ENCODE measurements around the gene PHLPP1. TPM values are rescaled to one million over a fixed set of nuclear protein-coding genes. Genes with fewer than 3 reads are reported as not detected.

PHLPP1 gene
- total and polyA plus RNA-seq, 2 experiments from 2014 or later: 15.7 to 73.6 TPM

DNA sequence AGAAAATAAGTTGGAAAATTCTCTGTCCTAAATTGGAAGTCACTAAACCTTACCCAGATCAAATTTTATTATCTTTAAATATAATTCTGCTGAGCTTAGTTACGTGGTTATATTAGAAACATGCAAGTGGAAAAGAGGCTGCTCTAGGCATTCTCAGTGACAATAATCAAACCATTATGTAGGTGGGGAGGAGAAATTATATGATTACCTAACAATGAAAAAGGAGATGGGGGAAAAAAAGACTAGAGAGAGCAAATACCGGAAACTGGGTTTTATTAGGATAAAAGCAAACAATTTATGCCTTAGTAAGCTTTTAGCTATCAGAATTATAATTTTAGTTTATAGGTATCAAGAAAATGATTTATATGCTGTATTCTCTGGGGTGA is 53.2 kb downstream of the PHLPP1 start (continued):
- TF ChIP-seq, protein P1, sequence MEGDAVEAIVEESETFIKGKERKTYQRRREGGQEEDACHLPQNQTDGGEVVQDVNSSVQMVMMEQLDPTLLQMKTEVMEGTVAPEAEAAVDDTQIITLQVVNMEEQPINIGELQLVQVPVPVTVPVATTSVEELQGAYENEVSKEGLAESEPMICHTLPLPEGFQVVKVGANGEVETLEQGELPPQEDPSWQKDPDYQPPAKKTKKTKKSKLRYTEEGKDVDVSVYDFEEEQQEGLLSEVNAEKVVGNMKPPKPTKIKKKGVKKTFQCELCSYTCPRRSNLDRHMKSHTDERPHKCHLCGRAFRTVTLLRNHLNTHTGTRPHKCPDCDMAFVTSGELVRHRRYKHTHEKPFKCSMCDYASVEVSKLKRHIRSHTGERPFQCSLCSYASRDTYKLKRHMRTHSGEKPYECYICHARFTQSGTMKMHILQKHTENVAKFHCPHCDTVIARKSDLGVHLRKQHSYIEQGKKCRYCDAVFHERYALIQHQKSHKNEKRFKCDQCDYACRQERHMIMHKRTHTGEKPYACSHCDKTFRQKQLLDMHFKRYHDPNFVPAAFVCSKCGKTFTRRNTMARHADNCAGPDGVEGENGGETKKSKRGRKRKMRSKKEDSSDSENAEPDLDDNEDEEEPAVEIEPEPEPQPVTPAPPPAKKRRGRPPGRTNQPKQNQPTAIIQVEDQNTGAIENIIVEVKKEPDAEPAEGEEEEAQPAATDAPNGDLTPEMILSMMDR (conservative IDR thresholded peaks at IDR 0.05; ENCODE audit: low read depth in 2 of 2): no peak
- no peak for TF ChIP-seq JUNB (IDR thresholded peaks at IDR 0.05; ENCODE audit: unreplicated experiment)
- no peak for TF ChIP-seq ZNF114 (CRISPR knock-in tag; IDR thresholded peaks at IDR 0.05)
- TF ChIP-seq EZH2 (IDR thresholded peaks at IDR 0.05; ENCODE audit: low read depth, unreplicated experiment): no peak
- TF ChIP-seq, protein P2, sequence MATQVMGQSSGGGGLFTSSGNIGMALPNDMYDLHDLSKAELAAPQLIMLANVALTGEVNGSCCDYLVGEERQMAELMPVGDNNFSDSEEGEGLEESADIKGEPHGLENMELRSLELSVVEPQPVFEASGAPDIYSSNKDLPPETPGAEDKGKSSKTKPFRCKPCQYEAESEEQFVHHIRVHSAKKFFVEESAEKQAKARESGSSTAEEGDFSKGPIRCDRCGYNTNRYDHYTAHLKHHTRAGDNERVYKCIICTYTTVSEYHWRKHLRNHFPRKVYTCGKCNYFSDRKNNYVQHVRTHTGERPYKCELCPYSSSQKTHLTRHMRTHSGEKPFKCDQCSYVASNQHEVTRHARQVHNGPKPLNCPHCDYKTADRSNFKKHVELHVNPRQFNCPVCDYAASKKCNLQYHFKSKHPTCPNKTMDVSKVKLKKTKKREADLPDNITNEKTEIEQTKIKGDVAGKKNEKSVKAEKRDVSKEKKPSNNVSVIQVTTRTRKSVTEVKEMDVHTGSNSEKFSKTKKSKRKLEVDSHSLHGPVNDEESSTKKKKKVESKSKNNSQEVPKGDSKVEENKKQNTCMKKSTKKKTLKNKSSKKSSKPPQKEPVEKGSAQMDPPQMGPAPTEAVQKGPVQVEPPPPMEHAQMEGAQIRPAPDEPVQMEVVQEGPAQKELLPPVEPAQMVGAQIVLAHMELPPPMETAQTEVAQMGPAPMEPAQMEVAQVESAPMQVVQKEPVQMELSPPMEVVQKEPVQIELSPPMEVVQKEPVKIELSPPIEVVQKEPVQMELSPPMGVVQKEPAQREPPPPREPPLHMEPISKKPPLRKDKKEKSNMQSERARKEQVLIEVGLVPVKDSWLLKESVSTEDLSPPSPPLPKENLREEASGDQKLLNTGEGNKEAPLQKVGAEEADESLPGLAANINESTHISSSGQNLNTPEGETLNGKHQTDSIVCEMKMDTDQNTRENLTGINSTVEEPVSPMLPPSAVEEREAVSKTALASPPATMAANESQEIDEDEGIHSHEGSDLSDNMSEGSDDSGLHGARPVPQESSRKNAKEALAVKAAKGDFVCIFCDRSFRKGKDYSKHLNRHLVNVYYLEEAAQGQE (IDR thresholded peaks at IDR 0.05; ENCODE audit: unreplicated experiment): no peak

DNA sequence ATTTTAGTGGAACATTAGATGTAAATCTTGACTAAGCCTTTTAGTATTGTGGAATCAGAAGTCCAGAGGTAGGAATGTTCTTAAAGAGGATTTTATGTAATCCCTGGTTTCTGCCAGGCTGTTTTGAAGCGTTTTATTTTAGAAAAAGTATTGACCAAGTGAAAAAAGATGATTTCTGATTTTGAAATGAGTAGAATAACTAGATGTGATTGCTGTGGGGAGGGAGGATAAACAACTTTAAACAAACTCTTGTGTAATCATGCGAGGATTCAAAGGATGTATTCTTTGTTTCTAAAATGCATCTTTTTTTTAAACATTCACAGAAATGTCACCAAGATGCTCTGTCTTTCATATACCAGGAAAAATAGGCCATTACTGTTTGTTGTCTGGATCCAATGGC is 53.9 kb downstream of the PHLPP1 start:
- Histone ChIP-seq H4K20me1 (replicated peaks; ENCODE audit: insufficient read depth) (peaks cover 8% of the 10 kb centered on the region), H3K79me2 (replicated peaks; ENCODE audit: insufficient read depth) (peaks cover 99% of the 10 kb centered on the region), H3K4me1 (ENCODE audit: insufficient read depth) (peaks cover 61% of the 10 kb centered on the region), H3K4me2 (no peak overlapping the region), H3F3A (replicated peaks; ENCODE audit: low read depth) (no peaks in the 10 kb centered on the region), H3K4me3 (no peak overlapping the region), H3K36me3 (ENCODE audit: insufficient read depth) (no peaks in the 10 kb centered on the region), H3K27ac (ENCODE audit: low read depth) (no peak overlapping the region), H3K27me3 (ENCODE audit: insufficient read depth) (no peaks in the 10 kb centered on the region), H2AFZ (no peak overlapping the region), H3K9me2 (ENCODE audit: insufficient read depth) (no peaks in the 10 kb centered on the region)
- Mint-ChIP-seq H3K27me3 (ENCODE audit: insufficient read depth, low read depth, poor library complexity) (peaks cover 4% of the 10 kb centered on the region), H3K27ac (no peak overlapping the region), H3K9me3 (no peaks in the 10 kb centered on the region; the same call in 2 of the 3 replicates), H3K4me1 (peaks cover 68% of the 10 kb centered on the region), H3K36me3 (ENCODE audit: low read depth) (peaks cover 18% of the 10 kb centered on the region), H3K4me3 (no peak overlapping the region)
- ATAC-seq (no peak), DNase-seq (ENCODE audit: low spot score) (no peak)
- TF ChIP-seq, protein P1 (conservative IDR thresholded peaks at IDR 0.05; ENCODE audit: low read depth in 2 of 2): no peak
